GM12872 (cell line): ENCODE results near the gene XPO4.

Source experiments
- CTCF ChIP-seq: IDR thresholded peaks from 3 replicates; pipeline ENCODE4 v1.5.1; 2011; ENCODE audit warnings: low read depth, mild to moderate bottlenecking, low read length, moderate library complexity; ENCODE audit not compliant: insufficient read depth

XPO4 gene

DNA sequence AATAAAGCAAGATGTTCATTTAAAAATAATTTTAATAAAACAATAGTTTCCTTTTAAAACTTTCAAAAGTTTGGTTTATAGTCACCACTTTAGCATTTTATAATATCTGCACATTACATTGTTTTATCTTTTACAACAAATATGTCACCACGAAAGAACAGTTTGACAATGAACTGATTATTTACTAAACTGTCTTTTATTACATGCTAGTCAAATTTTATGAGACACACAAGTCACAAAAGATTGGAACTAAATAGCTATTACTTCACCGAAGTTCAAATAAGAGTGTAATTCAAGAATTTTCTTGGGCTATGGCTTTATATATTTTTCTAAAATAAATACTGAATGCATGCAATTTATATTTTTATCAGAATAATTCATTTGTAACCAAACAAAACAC is 71.3 kb downstream of the XPO4 start:
- no peak for TF ChIP-seq CTCF

GRCh38 chr13:20828539-20829364 is 73.8 kb downstream of the XPO4 start:
- peak; percentile 69 for TF ChIP-seq CTCF

DNA sequence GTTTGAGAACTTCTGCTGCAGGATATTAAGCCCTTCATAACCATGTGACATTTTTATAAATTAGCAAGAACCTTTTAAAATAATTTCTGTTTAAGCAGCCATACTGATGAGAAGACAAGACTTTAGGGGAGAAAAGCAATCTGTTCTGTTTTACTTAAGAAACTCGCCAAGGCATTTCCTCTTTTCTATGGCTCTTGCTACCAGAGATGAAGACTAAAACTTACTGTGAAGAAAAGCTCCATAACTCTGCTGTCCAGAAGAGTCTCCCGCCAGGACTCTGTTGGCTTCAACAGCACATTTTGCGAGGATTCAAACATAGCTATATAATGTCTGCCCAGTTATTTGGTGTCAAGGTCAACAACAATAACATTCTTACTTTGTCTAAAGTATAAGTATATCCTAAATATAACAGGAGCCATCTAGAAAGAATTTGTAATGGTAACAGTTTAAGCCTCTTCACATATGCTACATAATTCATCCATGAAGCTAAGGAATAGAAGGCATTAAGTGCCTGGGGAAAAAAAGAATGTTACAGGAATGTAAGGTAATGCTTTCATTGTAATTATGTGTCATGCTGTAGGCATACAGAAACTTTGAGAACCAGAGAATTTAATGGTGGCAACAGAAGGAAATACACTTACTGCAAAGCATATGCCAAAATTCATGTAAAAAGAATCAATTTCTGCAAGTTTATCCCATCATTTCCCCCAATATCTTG is 75.5 kb downstream of the XPO4 start:
- no peak for TF ChIP-seq CTCF

- TF ChIP-seq CTCF = no peak
Measured at GRCh38 chr13:20826301-20826700, 76.2 kb downstream of the XPO4 start.

- no peak for TF ChIP-seq CTCF
Measured at GRCh38 chr13:20825477-20825875, 77.1 kb downstream of the XPO4 start.

- no peak for TF ChIP-seq CTCF
Measured at GRCh38 chr13:20824762-20825476, 77.6 kb downstream of the XPO4 start.

GRCh38 chr13:20823071-20823470 is 79.5 kb downstream of the XPO4 start:
- no peak for TF ChIP-seq CTCF
